GM19455 (cell line): Measurements from ENCODE around the gene ZFAND3.

Experiments used
- ATAC-seq: cut with Tn5 transposase; IDR thresholded peaks from one replicate; pipeline ENCODE4 v1.9.1; 2021; ENCODE audit not compliant: unreplicated experiment

Gene ZFAND3

DNA sequence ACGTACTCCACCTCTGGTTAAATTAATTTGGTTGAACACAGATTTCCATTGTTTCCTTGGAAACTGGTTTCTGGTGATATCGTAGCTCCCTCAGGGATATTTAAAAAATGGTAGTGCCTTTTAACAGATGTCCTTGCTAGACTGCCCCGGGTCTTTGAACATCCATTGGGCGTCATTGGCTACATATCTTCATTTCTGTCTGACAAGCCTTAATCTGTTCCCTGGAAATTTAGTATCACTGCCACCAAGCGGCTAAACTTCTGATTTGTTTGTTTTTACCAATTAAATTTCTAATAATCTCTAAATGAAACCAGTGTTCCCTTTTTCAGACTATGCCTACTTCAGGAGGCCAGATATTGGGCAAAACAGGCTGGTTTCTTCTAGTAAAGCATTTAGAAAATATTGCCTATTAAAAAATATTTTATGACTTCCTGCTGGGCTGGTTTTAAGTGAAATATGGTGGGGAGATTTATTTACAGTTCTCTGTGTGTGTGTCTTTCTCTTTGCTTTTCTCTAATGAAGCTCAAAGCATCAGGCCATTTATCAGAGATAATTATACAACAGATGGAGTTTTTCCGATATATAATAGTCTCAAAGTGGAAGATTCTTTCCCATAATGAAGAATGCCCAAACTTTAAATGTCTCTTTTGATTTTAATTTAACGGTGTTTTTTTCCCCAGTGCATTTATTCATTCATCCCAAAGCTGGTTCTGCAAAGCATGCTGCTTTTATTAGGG lies 249.5 kb downstream of the ZFAND3 start:
- ATAC-seq = no peak

DNA sequence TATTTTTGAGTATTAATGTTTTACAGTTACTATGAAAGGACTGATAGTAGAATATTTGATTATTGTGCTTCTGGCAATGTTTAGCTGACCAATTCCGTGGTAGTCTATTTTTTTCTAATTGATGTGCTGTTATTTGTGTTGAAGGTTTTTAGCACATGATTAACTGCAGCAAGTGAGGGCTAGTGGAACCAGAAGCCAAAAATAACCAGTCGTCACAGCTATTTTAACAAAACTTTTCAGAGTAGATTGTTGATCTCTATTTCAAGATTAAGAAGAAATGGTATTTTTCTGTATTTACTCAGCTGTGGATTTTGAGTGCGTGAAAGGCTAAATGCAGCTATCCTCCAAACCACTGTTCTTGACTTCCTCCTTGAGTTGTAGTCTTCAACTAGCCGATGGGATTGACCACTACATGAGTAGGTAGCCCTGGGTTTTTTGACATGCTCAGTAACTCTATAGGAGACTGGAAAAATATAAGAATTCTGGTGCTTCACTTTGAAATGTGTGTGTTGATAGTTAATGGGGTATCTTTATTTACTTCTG lies 258.0 kb downstream of the ZFAND3 start:
- ATAC-seq = no peak

DNA sequence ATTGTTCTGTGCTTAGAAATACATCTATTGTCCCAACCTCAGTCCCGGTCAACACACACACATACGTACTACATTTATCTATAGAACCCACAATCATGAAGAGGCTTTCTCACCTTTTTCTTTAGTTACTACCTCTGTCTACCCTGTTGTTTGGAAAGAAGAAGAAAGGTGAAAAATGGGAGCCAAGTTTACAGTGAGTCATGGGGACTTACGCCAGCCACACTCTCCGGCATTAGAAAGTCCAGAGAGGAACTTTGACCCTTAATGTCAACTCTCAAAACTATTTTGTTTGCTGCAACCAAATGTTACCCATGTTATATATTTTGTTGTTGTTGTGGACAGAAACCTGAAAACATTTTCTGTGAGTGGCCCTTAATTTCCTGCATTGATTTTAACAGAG lies 259.1 kb downstream of the ZFAND3 start:
- no peak for ATAC-seq

- ATAC-seq = no peak
These were observed 259.6 kb downstream of the ZFAND3 start for GRCh38 chr6:38079107-38079506.

GRCh38 chr6:38079537-38079936 lies 260.0 kb downstream of the ZFAND3 start:
- no peak for ATAC-seq

GRCh38 chr6:38080360-38080759 lies 260.8 kb downstream of the ZFAND3 start:
- no peak for ATAC-seq

DNA sequence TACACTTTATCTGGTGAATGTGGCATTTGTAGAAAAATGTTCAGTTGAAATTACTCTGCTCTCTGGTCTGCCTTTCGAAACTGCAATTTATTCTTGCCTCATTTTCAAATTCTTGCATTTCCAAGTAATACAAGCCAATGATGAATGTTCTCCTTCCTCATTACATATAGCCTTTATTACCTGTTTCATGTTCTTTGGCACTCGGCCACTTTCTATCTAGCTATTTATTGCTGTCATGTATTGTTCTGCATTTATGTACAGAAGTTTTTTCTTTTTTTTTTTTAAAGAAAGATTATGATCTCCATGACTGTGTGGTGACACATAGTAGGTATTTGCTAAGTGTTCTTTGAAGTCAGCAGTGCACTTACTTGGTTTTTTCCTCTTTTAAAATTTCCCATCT lies 261.4 kb downstream of the ZFAND3 start:
- ATAC-seq = no peak

- ATAC-seq = no peak
These were observed 265.5 kb downstream of the ZFAND3 start for GRCh38 chr6:38085031-38085430.

GRCh38 chr6:38086346-38086745 lies 266.8 kb downstream of the ZFAND3 start:
- ATAC-seq = no peak

DNA sequence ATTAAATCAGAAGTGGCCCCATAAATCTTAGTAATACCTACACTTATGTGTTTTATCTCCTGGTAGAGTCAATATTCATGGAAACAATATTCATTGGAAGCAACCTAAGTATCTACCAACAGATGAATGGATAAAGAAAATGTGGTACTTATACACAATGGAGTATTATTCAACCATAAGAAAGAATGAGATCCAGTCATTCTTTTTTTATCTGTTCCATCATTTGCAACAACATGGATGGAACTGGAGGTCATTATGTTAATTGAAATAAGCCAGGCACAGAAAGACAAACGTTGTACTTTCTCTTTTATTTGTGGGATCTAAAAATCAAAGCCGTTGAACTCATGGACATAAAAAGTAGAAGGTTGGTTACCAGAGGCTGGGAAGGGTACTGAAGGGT lies 268.5 kb downstream of the ZFAND3 start:
- no peak for ATAC-seq

GRCh38 chr6:38088829-38089228 lies 269.3 kb downstream of the ZFAND3 start:
- no peak for ATAC-seq

DNA sequence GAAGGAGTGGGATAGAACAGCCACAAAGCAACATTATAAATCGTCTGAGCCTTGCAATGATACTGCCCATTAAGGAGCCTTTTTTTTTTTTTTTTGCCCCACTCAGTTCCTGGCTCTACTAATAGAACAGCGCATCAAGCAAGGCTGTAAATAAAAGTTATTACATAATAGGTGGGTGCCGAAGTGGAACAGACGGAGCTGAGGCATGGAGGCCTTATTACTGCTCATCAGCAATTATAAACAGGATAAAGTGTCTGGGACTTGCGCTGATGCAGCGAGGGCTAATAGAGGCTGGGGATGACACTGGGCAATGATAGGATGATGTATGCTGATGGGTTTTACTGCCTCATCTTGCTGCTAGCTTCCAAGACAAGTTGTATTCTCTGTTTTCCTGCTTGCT lies 272.1 kb downstream of the ZFAND3 start:
- no peak for ATAC-seq

DNA sequence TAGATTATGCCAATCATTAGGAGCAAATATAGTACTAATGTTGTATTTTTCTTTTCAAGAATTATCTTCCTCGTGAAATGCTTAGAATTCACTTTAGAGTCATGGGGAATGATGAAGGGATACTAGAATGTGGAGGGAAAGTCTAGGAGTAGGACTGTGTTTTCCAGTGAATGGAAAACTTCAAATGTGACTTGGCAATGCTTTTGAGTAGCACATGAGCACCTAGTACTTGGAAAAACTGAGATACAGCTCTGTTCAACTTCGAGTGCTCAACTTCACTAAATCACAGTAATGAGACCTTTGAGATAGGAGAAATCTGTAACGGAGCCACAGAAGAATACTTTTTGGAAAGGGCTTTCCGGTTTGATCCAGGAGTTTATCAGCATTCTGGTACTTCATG lies 272.9 kb downstream of the ZFAND3 start:
- no peak for ATAC-seq

DNA sequence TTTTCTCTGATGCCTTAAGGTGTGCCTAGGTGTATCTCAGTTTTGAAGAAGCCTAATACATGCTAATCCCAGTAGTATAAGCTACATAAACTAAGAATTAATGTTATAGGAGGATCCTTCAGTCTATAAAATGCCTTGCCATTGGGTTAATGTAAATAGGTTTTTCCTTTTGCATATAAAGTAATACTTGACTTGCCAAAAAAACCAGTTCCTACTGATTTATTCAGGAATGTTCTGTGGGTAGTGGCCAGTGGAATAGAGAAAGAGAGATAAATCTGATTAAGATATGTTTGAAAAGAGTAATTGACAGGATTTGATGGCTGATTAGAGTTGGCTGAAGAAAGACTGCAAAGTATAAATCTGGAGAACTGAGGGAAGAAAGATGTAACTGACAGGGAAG lies 273.4 kb downstream of the ZFAND3 start:
- no peak for ATAC-seq

GRCh38 chr6:38095054-38095453 lies 275.5 kb downstream of the ZFAND3 start:
- no peak for ATAC-seq

DNA sequence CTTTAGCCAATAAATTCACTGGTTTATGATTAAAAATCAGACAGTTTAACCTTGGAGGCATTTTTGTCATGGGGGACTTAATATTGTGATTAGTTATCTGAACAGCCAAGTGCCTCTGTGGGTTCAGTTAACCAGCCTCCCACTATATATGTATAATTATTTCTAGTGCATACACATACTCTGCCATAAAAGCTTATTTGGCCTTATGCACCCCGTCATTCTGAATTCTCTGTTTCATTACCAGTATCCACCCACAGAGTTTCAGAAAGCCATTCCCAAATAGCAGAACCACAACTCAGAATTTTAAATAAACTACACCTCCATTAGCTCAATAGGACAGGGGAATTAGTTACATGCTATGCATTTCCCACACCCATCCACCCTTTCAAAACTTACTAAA lies 279.7 kb downstream of the ZFAND3 start:
- no peak for ATAC-seq

DNA sequence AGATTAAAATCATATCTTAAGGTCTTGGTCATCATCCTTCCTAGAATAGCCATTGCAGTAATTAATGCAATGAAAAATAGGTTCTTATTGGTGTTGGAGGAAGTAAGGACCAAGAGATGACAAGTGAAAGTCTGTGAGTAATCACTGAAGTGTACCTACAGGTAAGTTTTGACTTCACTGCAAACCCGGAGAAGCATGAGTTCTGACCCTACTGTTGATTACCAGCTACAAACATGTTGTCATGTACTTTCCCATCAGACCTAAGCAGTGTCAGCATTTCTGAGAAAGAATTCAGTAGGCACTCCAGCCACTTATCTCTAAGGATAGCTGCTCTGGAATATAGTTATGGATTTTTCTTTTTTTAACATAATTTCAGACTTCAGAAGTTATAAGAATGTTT lies 280.9 kb downstream of the ZFAND3 start:
- no peak for ATAC-seq

GRCh38 chr6:38103921-38104320 lies 284.4 kb downstream of the ZFAND3 start:
- ATAC-seq = no peak

- ATAC-seq = no peak
These were observed 285.5 kb downstream of the ZFAND3 start for GRCh38 chr6:38105066-38105465.

DNA sequence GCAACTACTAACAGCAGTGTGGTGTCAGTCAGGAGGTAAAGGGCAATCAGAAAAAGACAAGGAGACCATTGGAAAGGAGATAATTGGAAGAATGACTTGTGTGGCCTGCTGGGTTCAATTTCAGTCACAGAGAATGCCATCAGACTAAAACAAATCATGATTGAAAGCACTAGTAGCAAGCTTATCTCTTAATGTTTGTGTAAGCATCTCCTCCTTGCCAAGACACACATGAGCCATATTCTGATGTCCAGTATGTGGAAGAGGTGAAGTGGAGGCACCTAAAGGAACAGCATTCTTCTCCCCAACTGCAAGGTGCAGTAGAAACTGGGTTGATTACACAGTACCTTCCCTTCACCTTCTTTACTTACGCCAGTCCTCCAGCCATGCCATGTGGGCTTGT lies 287.5 kb downstream of the ZFAND3 start:
- ATAC-seq = no peak

GRCh38 chr6:38110481-38110971 lies 291.0 kb downstream of the ZFAND3 start:
- no peak for ATAC-seq

GRCh38 chr6:38112181-38112580 lies 292.7 kb downstream of the ZFAND3 start:
- ATAC-seq = no peak
